ENCODE measurements around the gene SLC9C1. TPM values are rescaled to one million over a fixed set of nuclear protein-coding genes. Genes with fewer than 3 reads are reported as not detected.

The SLC9C1 gene
- total RNA-seq, 1 experiment from 2014 or later = 0.50 TPM

DNA sequence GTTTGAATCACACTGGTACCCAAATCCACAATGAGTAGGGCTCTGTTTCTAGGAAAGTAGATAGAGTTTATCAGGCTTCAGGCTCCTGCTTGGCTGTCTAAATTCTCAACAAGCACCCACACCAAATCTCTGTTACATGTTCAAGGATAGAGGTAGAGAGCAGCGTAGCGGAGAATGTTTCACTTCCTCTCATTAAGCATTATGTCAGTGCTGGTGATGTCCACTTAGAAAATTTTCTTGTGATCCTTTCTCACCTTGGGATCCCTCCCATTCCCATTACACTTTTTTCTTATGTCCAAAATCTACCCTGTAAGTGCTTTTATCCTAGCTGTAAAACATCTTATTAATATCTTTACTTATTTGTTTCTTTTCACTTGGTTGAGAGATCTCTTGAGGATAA is 126.3 kb downstream of the SLC9C1 start:
- Mint-ChIP-seq H3K27ac (no peak overlapping the region), H3K36me3 (ENCODE audit: insufficient read depth in 1 of 3, low read depth in 3 of 3) (peaks cover 5 to 17% (median 15%) of the 10 kb centered on the region in 3 experiments), H3K4me1 (peaks cover 0 to 3% of the 10 kb centered on the region in 2 experiments; a peak in 3 of 4 replicates), H3K4me3 (no peak overlapping the region), H3K27me3 (ENCODE audit: low read depth) (peaks cover 2% of the 10 kb centered on the region; the same call in 1 of the 2 replicates), H3K9me3 (peaks cover 18 to 23% of the 10 kb centered on the region in 2 experiments)
- Histone ChIP-seq H4K20me1 (ENCODE audit: control insufficient read depth, insufficient read depth, insufficient read length) (no peaks in the 10 kb centered on the region), H3K14ac (ENCODE audit: insufficient read depth, low read length) (no peak overlapping the region), H3T11ph (ENCODE audit: low read length) (no peak overlapping the region), H4K5ac (ENCODE audit: insufficient read length, low read depth, low read length) (no peak overlapping the region), H3K9me3 (ENCODE audit: control insufficient read depth, low read depth, low read length) (no peaks in the 10 kb centered on the region), H3K18ac (ENCODE audit: insufficient read length, low read depth, low read length) (no peak overlapping the region), H2AFZ (ENCODE audit: low read length) (no peak overlapping the region), H4K8ac (replicated peaks; ENCODE audit: insufficient read length, low read depth, low read length) (no peak overlapping the region), H2BK5ac (ENCODE audit: insufficient read length, low read length) (no peak overlapping the region), H3K23ac (ENCODE audit: insufficient read length, low read depth, low read length) (no peak overlapping the region), H2AK5ac (ENCODE audit: insufficient read length, low read length) (no peak overlapping the region), H3K9ac (ENCODE audit: extremely low read depth, insufficient read length, low read length) (no peak overlapping the region), H3K4ac (ENCODE audit: low read depth, low read length) (no peak overlapping the region), H2BK120ac (ENCODE audit: low read depth, low read length, poor library complexity, severe bottlenecking) (no peak overlapping the region), H3K79me2 (ENCODE audit: insufficient read depth, low read length) (no peaks in the 10 kb centered on the region), H2BK12ac (ENCODE audit: insufficient read length, low read depth, low read length) (no peak overlapping the region), H3K4me2 (ENCODE audit: insufficient read depth, insufficient read length, low read length) (no peak overlapping the region), H3K27me3 (ENCODE audit: insufficient read depth, low read length) (no peaks in the 10 kb centered on the region), H2BK15ac (ENCODE audit: low read depth, low read length) (no peak overlapping the region), H3K27ac (ENCODE audit: insufficient read length, low read depth, low read length) (no peak overlapping the region), H3K56ac (ENCODE audit: insufficient read length, low read depth, low read length) (no peak overlapping the region), H4K91ac (ENCODE audit: insufficient read length, low read depth, low read length) (no peak overlapping the region), H3K4me1 (ENCODE audit: insufficient read depth, low read length) (no peaks in the 10 kb centered on the region), H3K23me2 (ENCODE audit: insufficient read length, low read depth, low read length, poor library complexity, severe bottlenecking) (no peaks in the 10 kb centered on the region), H3K79me1 (ENCODE audit: insufficient read depth, low read depth, low read length, poor library complexity, severe bottlenecking) (no peaks in the 10 kb centered on the region), H2BK20ac (ENCODE audit: low read depth, low read length, poor library complexity, severe bottlenecking) (no peak overlapping the region)
- TF ChIP-seq, protein P1, sequence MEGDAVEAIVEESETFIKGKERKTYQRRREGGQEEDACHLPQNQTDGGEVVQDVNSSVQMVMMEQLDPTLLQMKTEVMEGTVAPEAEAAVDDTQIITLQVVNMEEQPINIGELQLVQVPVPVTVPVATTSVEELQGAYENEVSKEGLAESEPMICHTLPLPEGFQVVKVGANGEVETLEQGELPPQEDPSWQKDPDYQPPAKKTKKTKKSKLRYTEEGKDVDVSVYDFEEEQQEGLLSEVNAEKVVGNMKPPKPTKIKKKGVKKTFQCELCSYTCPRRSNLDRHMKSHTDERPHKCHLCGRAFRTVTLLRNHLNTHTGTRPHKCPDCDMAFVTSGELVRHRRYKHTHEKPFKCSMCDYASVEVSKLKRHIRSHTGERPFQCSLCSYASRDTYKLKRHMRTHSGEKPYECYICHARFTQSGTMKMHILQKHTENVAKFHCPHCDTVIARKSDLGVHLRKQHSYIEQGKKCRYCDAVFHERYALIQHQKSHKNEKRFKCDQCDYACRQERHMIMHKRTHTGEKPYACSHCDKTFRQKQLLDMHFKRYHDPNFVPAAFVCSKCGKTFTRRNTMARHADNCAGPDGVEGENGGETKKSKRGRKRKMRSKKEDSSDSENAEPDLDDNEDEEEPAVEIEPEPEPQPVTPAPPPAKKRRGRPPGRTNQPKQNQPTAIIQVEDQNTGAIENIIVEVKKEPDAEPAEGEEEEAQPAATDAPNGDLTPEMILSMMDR (conservative IDR thresholded peaks at IDR 0.05) = no peak
- DNase-seq = no peak
- no CpG with 5 or more reads among the region's 2 CpGs for WGBS (ENCODE audit: extremely low coverage, insufficient read length, low lambda C conversion rate)
